ENCODE measurements around the gene CPSF4L.

GRCh38 chr17:73283841-73284282 lies 22.2 kb upstream of the CPSF4L start:
- TF ChIP-seq CTCF (conservative IDR thresholded peaks at IDR 0.05; ENCODE audit: low read length) (no peak), EZH2phosphoT487 (IDR thresholded peaks at IDR 0.05; ENCODE audit: borderline replicate concordance, low read depth, low read length) (no peak)

Data from OCI-LY7 (cell line).